Liver (tissue), 9 donors: Measurements from ENCODE around the gene GEMIN8. TPM values are rescaled to one million over a fixed set of nuclear protein-coding genes. Genes with fewer than 3 reads are reported as not detected.

Source experiments
- DNase-seq: peaks from one replicate; pipeline ENCODE4 v3.0.0-alpha.2; 2017; ENCODE audit warnings: low spot score
- H3K27ac ChIP-seq, 2 donors: one replicate each; pipeline ENCODE4 v1.7.0; 2013; ENCODE audit warnings: inconsistent platforms in 2 of 2, low read length in 2 of 2, control low read depth in 1 of 2, low read depth in 1 of 2, mild to moderate bottlenecking in 1 of 2
- H3K27me3 ChIP-seq, 4 donors: one replicate each; pipeline versions ENCODE4 v1.6.1 to v1.7.0; 2013; ENCODE audit warnings: low read length in 3 of 4, inconsistent platforms in 1 of 4, mild to moderate bottlenecking in 1 of 4, moderate library complexity in 1 of 4; ENCODE audit not compliant: control insufficient read depth in 4 of 4, insufficient read depth in 4 of 4
- H3K36me3 ChIP-seq, 4 donors: one replicate each; pipeline versions ENCODE4 v1.6.1 to v1.7.0; 2013; ENCODE audit warnings: low read length in 3 of 4, mild to moderate bottlenecking in 3 of 4, low read depth in 1 of 4, moderate library complexity in 1 of 4; ENCODE audit not compliant: control insufficient read depth in 4 of 4, insufficient read depth in 3 of 4
- H3K4me1 ChIP-seq, 4 donors: one replicate each; pipeline versions ENCODE4 v1.6.1 to v1.7.0; 2013; ENCODE audit warnings: low read length in 3 of 4, mild to moderate bottlenecking in 3 of 4, moderate library complexity in 1 of 4; ENCODE audit not compliant: control insufficient read depth in 4 of 4, insufficient read depth in 4 of 4
- H3K4me3 ChIP-seq, 3 donors: one replicate each; pipeline versions ENCODE4 v1.6.1 to v1.7.0; 2013; ENCODE audit warnings: low read length in 3 of 3, control low read depth in 1 of 3, low read depth in 1 of 3, mild to moderate bottlenecking in 1 of 3
- H3K9ac ChIP-seq, 2 donors: one replicate each; pipeline ENCODE4 v1.7.0; 2013; ENCODE audit warnings: low read length in 2 of 2, mild to moderate bottlenecking in 2 of 2, moderate library complexity in 2 of 2, control low read depth in 1 of 2, low read depth in 1 of 2
- H3K9me3 ChIP-seq, 4 donors: one replicate each; pipeline versions ENCODE4 v1.6.1 to v1.7.0; 2013; ENCODE audit warnings: low read length in 3 of 4; ENCODE audit not compliant: control insufficient read depth in 4 of 4
- CTCF ChIP-seq: fragments of 150-350 bp; IDR thresholded peaks from 2 replicates; pipeline ENCODE4 v1.5.1; 2017; ENCODE audit warnings: improper control_type of control experiment, low read depth, low read length; ENCODE audit not compliant: missing input control
- FOXA1 ChIP-seq: IDR thresholded peaks from 2 replicates; pipeline ENCODE4 v1.6.1; 2016; ENCODE audit warnings: antibody characterized with exemption
- FOXA2 ChIP-seq: IDR thresholded peaks from 2 replicates; pipeline ENCODE4 v1.6.1; 2016; ENCODE audit warnings: antibody characterized with exemption
- GABPA ChIP-seq, 2 donors: IDR thresholded peaks in 1 of 2; conservative IDR thresholded peaks in 1 of 2; 2 replicates each; pipeline ENCODE4 v1.6.1; 2016; ENCODE audit warnings: antibody characterized with exemption in 2 of 2, mild to moderate bottlenecking in 1 of 2, moderate library complexity in 1 of 2
- HNF4G ChIP-seq: IDR thresholded peaks from 2 replicates; pipeline ENCODE4 v1.6.1; 2016; ENCODE audit warnings: antibody characterized with exemption
- JUND ChIP-seq, 2 donors: IDR thresholded peaks; 2 replicates each; pipeline ENCODE4 v1.6.1; 2016; ENCODE audit warnings: antibody characterized with exemption in 2 of 2
- MAX ChIP-seq: IDR thresholded peaks from 2 replicates; pipeline ENCODE4 v1.6.1; 2016; ENCODE audit warnings: antibody characterized with exemption
- NR2F2 ChIP-seq: IDR thresholded peaks from 2 replicates; pipeline ENCODE4 v1.6.1; 2016; ENCODE audit warnings: antibody characterized with exemption
- RAD21 ChIP-seq, 2 donors: IDR thresholded peaks; 2 replicates each; pipeline ENCODE4 v1.6.1; 2016; ENCODE audit warnings: antibody characterized with exemption in 2 of 2, mild to moderate bottlenecking in 2 of 2
- REST ChIP-seq: IDR thresholded peaks from 2 replicates; pipeline ENCODE4 v1.6.1; 2016; ENCODE audit warnings: antibody characterized with exemption, mild to moderate bottlenecking
- RXRA ChIP-seq, 2 donors: IDR thresholded peaks; 2 replicates each; pipeline ENCODE4 v1.6.1; 2017 to 2018; ENCODE audit warnings: antibody characterized with exemption in 2 of 2, mild to moderate bottlenecking in 1 of 2
- TAF1 ChIP-seq: conservative IDR thresholded peaks from 2 replicates; pipeline ENCODE4 v1.6.1; 2016; ENCODE audit warnings: antibody characterized with exemption, mild to moderate bottlenecking
- YY1 ChIP-seq: IDR thresholded peaks from 2 replicates; pipeline ENCODE4 v1.6.1; 2016; ENCODE audit warnings: antibody characterized with exemption, mild to moderate bottlenecking
- ZBTB33 ChIP-seq: IDR thresholded peaks from 2 replicates; pipeline ENCODE4 v1.6.1; 2016; ENCODE audit warnings: antibody characterized with exemption
- WGBS: extraction: QIAGEN DNeasy Blood & Tissue Kit; methylation state at CpG from one replicate; pipeline ENCODE4 v1.1.7; 2013; 5-methylcytosine and 5-hydroxymethylcytosine counted together
- polyA plus RNA-seq, 2 donors: library from polyadenylated mRNA; stranded (reverse) in 1 of 2; unstranded in 1 of 2; fragments of 200-250 nt in 1 of 2; fragments of >200 nt in 1 of 2; fragmentation: Nextera tagmentation in 1 of 2; extraction: Ambion mirVana in 1 of 2; gene quantifications; one replicate each; pipeline versions ENCODE4 v1.2.1 to v1.2.3, GENCODE V29; 2013 to 2015
- total RNA-seq, 2 donors: library from RNA; depleted of rRNA; stranded (reverse); fragments of >200 nt; gene quantifications; one replicate each; pipeline ENCODE4 v1.2.3, GENCODE V29; 2014
- donor health status: healthy.
- donor health status: healthy.
- donor health status: healthy.
- donor health status: healthy.
- donor health status: healthy.

GEMIN8 gene
- total RNA-seq (1 to 10 TPM; 5.6 to 7.9 TPM), polyA plus RNA-seq (10 to 100 TPM; 10.3 to 11.7 TPM)

- Histone ChIP-seq H3K4me1 (peaks cover 0 to 19% (median 8%) of the 10 kb centered on the region in 4 donors), H3K27ac (peak within 1 kb of the TSS; percentile 52 to 83), H3K36me3 (no peaks in the 10 kb centered on the region), H3K27me3 (no peaks in the 10 kb centered on the region), H3K9me3 (no peaks in the 10 kb centered on the region), H3K9ac (peak within 1 kb of the TSS; percentile 67 to 81), H3K4me3 (peak within 1 kb of the TSS; percentile 74 to 84 (median 76))
- WGBS = under 1% methylated on average over 67 of the region's 67 CpGs
- DNase-seq = peak; percentile 77
- peak; percentile 25 for TF ChIP-seq YY1
- TF ChIP-seq REST = no peak
- no peak for TF ChIP-seq ZBTB33
- peak; percentile 82 to 94 for TF ChIP-seq GABPA (IDR thresholded peaks at IDR 0.05 in 1 of 2, conservative IDR thresholded peaks at IDR 0.05 in 1 of 2)
These were observed at the start of gene GEMIN8 for GRCh38 chrX:14029425-14030173. Gene GEMIN8, minus strand, starts transcription at chrX:14029892. Its CDS starts 8,414 bp downstream, at chrX:14021478.

- Histone ChIP-seq H3K27ac (no peak overlapping the region), H3K27me3 (no peaks in the 10 kb centered on the region)
- TF ChIP-seq FOXA1 (no peak), JUND (IDR thresholded peaks at IDR 0.05) (no peak)
These were observed 46.9 kb upstream of the GEMIN8 start for GRCh38 chrX:14076639-14077038.

GRCh38 chrX:14073556-14073955, 43.9 kb upstream of the GEMIN8 start:
- no peak for DNase-seq
- no peak overlapping the region for H3K9ac ChIP-seq
- no peaks in the 10 kb centered on the region for H3K27me3 ChIP-seq
- no peak overlapping the region for H3K4me3 ChIP-seq
- no peaks in the 10 kb centered on the region for H3K36me3 ChIP-seq
- H3K4me1 ChIP-seq = no peaks in the 10 kb centered on the region
- no peaks in the 10 kb centered on the region for H3K9me3 ChIP-seq
- no peak overlapping the region for H3K27ac ChIP-seq
- TF ChIP-seq RAD21 (IDR thresholded peaks at IDR 0.05) (no peak), FOXA2 (no peak), NR2F2 (no peak), HNF4G (no peak), ZBTB33 (no peak), TAF1 (no peak), RXRA (IDR thresholded peaks at IDR 0.05) (no peak), CTCF (no peak), MAX (no peak), FOXA1 (no peak), GABPA (IDR thresholded peaks at IDR 0.05 in 1 of 2, conservative IDR thresholded peaks at IDR 0.05 in 1 of 2) (no peak)

More at GRCh38 chrX:14076639-14077038, 46.9 kb upstream of the GEMIN8 start:
- DNase-seq = no peak
- no peaks in the 10 kb centered on the region for H3K36me3 ChIP-seq
- no peaks in the 10 kb centered on the region for H3K9me3 ChIP-seq
- no peak overlapping the region for H3K4me3 ChIP-seq
- no peak overlapping the region for H3K9ac ChIP-seq
- H3K4me1 ChIP-seq = no peaks in the 10 kb centered on the region
